Measurements from ENCODE around the gene KDM1B. TPM values are rescaled to one million over a fixed set of nuclear protein-coding genes. Genes with fewer than 3 reads are reported as not detected.
"Not testable (repeated sequence)": the region's sequence is repeated elsewhere in the genome, so short reads cannot be mapped to it uniquely, and the experiment has no call there.

The KDM1B gene
- total RNA-seq, 2 experiments from 2014 or later = 8.9 to 10.5 TPM

DNA sequence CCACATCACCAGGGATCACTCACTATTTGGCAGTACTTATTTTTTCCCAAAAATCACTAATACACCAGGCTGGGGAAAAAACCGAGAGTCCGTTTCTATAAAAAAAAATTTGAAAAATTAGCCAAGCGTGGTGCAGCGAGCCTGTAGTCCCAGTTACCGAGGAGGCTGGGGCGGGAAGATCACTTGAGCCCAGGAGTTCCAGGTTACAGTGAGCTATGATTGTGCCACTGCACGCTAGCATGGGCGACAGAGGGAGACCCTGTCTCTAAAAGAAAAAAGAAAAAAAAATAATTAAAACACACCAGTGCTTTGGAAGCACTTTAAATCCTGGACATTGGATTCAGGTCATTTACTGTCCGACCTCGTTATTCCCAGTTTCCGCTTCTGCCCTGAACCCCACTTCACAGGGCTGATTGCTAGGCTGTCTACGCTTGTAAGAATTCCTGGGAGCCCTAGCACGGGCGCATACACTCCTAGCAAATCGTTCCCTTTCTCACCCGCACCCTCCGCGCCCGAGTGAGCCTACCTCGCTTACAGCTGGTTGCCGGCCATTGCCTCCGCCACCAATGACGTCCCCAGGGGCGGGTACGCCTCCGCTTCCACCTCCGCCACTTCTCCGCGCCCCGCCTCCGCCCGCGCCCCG, 594 bp upstream of the KDM1B start, which contains the start of gene TPMT:
TPMT (minus strand) TSS at position 571 of the 643 bp plus-strand sequence. CDS start 5,950 bp downstream, outside the sequence.
- H3K4me3 Mint-ChIP-seq = peak within 1 kb of the TSS; percentile 98
- DNase-seq = peak; percentile 10
- peaks cover 27% of the 10 kb centered on the region for H3K4me1 Mint-ChIP-seq
- peaks cover 3% of the 10 kb centered on the region for H3K36me3 Mint-ChIP-seq (ENCODE audit: low read depth)
- H3K9me3 Mint-ChIP-seq = no peaks in the 10 kb centered on the region
- H3K27ac Mint-ChIP-seq = peak within 1 kb of the TSS; percentile 96
- CTCF ChIA-PET = interaction anchor here (1.0 to 1.3 kb wide), 3 partner anchors 452 to 1741 kb away, joined by 3 read pairs; no protein-coding TSS in a partner anchor
- POLR2A ChIA-PET = interaction anchor here (0.6 to 0.7 kb wide), 2 partner anchors 347 to 1237 kb away, joined by 4 to 5 read pairs; no protein-coding TSS in a partner anchor
- no peaks in the 10 kb centered on the region for H3K27me3 Mint-ChIP-seq

DNA sequence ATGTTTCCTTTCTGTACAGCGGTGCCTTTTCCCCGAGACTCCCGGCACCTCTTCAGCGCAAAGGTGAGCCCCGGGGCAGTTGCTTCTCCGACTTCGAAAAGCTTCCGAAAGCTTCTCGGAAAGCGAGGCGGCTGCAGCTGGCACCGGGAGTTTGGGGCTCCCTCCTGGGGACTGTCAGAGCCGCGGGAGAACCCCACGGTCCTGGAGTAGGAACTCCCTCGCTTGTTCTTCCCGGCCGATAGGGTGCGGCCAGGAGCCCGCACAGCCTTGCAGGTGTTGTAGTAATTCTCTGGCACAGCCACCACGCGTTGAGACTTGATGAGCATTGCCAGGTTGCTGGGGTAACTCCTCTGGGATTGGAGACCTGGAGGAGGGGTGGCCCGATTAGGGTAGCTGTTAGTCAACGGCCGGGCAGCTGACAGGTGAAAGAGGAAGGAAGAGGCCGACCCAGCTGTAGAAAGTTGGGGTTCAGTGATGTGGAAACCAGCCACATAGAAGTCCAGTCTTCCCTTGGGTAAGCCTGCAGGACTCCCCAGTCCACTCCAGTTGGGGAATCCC, 721 bp downstream of the KDM1B start:
- Mint-ChIP-seq H3K27ac (peak overlapping the region; percentile 83), H3K27me3 (no peaks in the 10 kb centered on the region), H3K4me1 (peaks cover 27% of the 10 kb centered on the region), H3K9me3 (no peaks in the 10 kb centered on the region), H3K4me3 (peak overlapping the region; percentile 98), H3K36me3 (ENCODE audit: low read depth) (peaks cover 9% of the 10 kb centered on the region)
- ChIA-PET CTCF (interaction anchor here (1.0 to 1.3 kb wide), 2 partner anchors 523 to 1742 kb away, joined by 3 read pairs; no protein-coding TSS in a partner anchor), POLR2A (no interaction called here)
- peak; percentile 47 for DNase-seq

- ChIA-PET POLR2A (no interaction called here), CTCF (interaction anchor here (1.2 to 1.7 kb wide), 2 partner anchors 9 to 15 kb away, joined by 3 to 4 read pairs; no protein-coding TSS in a partner anchor)
- Mint-ChIP-seq H3K27me3 (no peaks in the 10 kb centered on the region), H3K36me3 (ENCODE audit: low read depth) (peaks cover 25% of the 10 kb centered on the region), H3K4me1 (peaks cover 9% of the 10 kb centered on the region), H3K9me3 (no peaks in the 10 kb centered on the region), H3K27ac (no peak overlapping the region), H3K4me3 (no peak overlapping the region)
- no peak for DNase-seq
These were observed 5.7 kb downstream of the KDM1B start for GRCh38 chr6:18160911-18161310.

DNA sequence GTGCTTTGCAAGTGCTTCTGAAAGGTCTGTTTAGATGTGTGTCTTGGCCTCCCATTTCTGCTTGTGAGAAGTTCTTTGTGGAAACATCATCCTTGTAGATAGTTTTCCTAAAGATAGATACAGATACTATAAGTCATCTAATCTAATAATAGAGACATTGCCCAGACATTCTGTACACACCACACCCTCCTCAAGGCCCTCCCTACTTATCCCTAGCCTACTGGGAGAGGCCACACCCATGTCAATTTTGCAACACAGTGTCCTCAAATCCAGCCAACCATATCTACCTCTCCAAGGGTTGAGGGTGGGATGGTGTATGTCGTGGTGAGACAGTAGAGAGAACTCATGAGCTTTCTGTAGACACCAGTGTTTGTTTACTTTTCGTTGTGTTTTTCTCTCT, 6.2 kb downstream of the KDM1B start:
- CTCF ChIA-PET = interaction anchor here (1.1 to 1.2 kb wide), 2 partner anchors 9 to 11 kb away, joined by 3 to 4 read pairs; no protein-coding TSS in a partner anchor
- no peak for DNase-seq
- Mint-ChIP-seq H3K4me3 (no peak overlapping the region), H3K27ac (no peak overlapping the region), H3K36me3 (ENCODE audit: low read depth) (peaks cover 25% of the 10 kb centered on the region), H3K9me3 (no peaks in the 10 kb centered on the region), H3K27me3 (no peaks in the 10 kb centered on the region), H3K4me1 (peaks cover 3% of the 10 kb centered on the region)
- POLR2A ChIA-PET = no interaction called here

- H3K27ac Mint-ChIP-seq = no peak overlapping the region
- H3K36me3 Mint-ChIP-seq (ENCODE audit: low read depth) = peaks cover 25% of the 10 kb centered on the region
- no peaks in the 10 kb centered on the region for H3K27me3 Mint-ChIP-seq
- ChIA-PET POLR2A (no interaction called here), CTCF (interaction anchor here (0.7 to 1.1 kb wide), 2 partner anchors 10 to 99 kb away, joined by 3 read pairs; no protein-coding TSS in a partner anchor)
- DNase-seq = no peak
- H3K9me3 Mint-ChIP-seq = no peaks in the 10 kb centered on the region
- H3K4me1 Mint-ChIP-seq = no peaks in the 10 kb centered on the region
- H3K4me3 Mint-ChIP-seq = no peak overlapping the region
These were observed 7.2 kb downstream of the KDM1B start for GRCh38 chr6:18162401-18162800.

- no peak for DNase-seq
- Mint-ChIP-seq H3K36me3 (ENCODE audit: low read depth) (peaks cover 30% of the 10 kb centered on the region), H3K27ac (no peak overlapping the region), H3K4me1 (no peaks in the 10 kb centered on the region), H3K4me3 (no peak overlapping the region), H3K27me3 (no peaks in the 10 kb centered on the region), H3K9me3 (peaks cover 6% of the 10 kb centered on the region)
- CTCF ChIA-PET = no interaction called here
- POLR2A ChIA-PET = no interaction called here
These were observed 10.5 kb downstream of the KDM1B start for GRCh38 chr6:18165751-18166150.

- no peak overlapping the region for H3K27ac Mint-ChIP-seq
- H3K36me3 Mint-ChIP-seq (ENCODE audit: low read depth) = peaks cover 25% of the 10 kb centered on the region
- ChIA-PET POLR2A (interaction anchor here (0.7 kb wide), 2 partner anchors 220 to 1847 kb away, joined by 3 to 4 read pairs; partner anchors contain the start of gene RNF144B), CTCF (interaction anchor here (0.5 kb wide), 1 partner anchor 353 kb away, joined by 3 read pairs; no protein-coding TSS in a partner anchor)
- DNase-seq = no peak
- no peak overlapping the region for H3K4me3 Mint-ChIP-seq
- H3K4me1 Mint-ChIP-seq = no peaks in the 10 kb centered on the region
- H3K9me3 Mint-ChIP-seq = peaks cover 6% of the 10 kb centered on the region
- H3K27me3 Mint-ChIP-seq = no peaks in the 10 kb centered on the region
These were observed 11.3 kb downstream of the KDM1B start for GRCh38 chr6:18166312-18167036.

DNA sequence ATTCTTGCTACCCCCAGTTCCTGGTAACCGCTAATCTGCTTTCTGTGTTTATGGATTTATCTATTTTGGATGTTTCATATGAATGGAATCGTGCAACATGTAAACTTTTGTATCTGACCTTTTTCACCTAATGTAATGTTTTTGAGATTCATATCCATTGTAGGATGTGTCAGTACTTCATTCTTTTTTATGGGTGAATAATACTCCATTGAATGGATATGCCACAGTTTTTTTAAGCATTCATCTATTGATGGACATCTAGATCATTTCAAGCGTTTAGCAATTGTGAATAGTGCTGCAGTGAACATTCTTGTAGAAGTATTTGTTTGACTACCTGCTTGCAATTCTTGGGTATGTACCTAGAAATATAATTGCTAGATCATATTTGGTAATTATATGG, 13.0 kb downstream of the KDM1B start:
- no peaks in the 10 kb centered on the region for H3K4me1 Mint-ChIP-seq
- H3K4me3 Mint-ChIP-seq = no peak overlapping the region
- no peaks in the 10 kb centered on the region for H3K27me3 Mint-ChIP-seq
- peaks cover 20% of the 10 kb centered on the region for H3K36me3 Mint-ChIP-seq (ENCODE audit: low read depth)
- no peak overlapping the region for H3K27ac Mint-ChIP-seq
- POLR2A ChIA-PET = no interaction called here
- CTCF ChIA-PET = no interaction called here
- DNase-seq = no peak
- peaks cover 6% of the 10 kb centered on the region for H3K9me3 Mint-ChIP-seq

GRCh38 chr6:18171871-18172270, 16.6 kb downstream of the KDM1B start:
- H3K36me3 Mint-ChIP-seq (ENCODE audit: low read depth) = peaks cover 31% of the 10 kb centered on the region
- CTCF ChIA-PET = interaction anchor here (1.0 to 1.1 kb wide), 2 partner anchors 10 to 30 kb away, joined by 3 read pairs; no protein-coding TSS in a partner anchor
- H3K27me3 Mint-ChIP-seq = no peaks in the 10 kb centered on the region
- no peak for DNase-seq
- no peaks in the 10 kb centered on the region for H3K4me1 Mint-ChIP-seq
- POLR2A ChIA-PET = no interaction called here
- H3K9me3 Mint-ChIP-seq = peaks cover 12% of the 10 kb centered on the region
- no peak overlapping the region for H3K27ac Mint-ChIP-seq
- H3K4me3 Mint-ChIP-seq = no peak overlapping the region

GRCh38 chr6:18176198-18176597, 21.0 kb downstream of the KDM1B start:
- H3K27ac Mint-ChIP-seq, CTCF ChIA-PET, H3K4me1 Mint-ChIP-seq, H3K27me3 Mint-ChIP-seq, H3K9me3 Mint-ChIP-seq, POLR2A ChIA-PET, DNase-seq, H3K4me3 Mint-ChIP-seq: not testable (repeated sequence)
- H3K36me3 Mint-ChIP-seq (ENCODE audit: low read depth) = peaks cover 32% of the 10 kb centered on the region

DNA sequence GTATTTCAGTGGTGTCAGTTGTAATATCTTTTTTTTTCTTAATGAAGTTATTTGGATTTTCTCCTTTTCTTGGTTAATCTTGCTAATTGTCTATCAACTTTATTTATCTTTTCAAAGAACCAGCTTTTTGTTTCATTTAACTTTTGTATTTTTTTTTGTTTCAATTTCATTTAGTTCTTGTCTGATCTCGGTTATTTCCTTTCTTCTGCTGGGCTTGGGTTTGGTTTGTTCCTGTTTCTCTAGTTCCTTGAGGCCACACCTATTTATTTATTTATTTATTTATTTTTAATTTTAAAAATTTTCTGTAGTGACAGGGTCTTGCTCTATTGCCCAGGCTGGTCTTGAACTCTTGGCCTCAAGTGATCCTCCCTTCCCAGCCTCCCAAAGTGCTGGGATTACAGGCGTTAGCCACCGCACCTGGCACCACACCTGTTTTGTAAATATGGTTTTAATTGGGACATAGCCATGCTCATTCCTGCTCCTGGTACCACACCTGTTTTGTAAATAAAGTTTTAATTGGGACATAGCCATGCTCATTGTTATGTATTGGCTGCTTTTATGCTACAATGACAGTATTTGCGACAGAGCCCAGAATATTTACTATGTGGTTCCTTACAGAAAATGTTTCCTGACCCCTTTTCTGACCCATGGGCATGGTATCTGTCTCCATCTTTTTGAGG, 22.2 kb downstream of the KDM1B start:
- Mint-ChIP-seq H3K4me1 (peaks cover 3% of the 10 kb centered on the region), H3K9me3 (peaks cover 7% of the 10 kb centered on the region), H3K36me3 (ENCODE audit: low read depth) (peaks cover 29% of the 10 kb centered on the region), H3K27me3 (no peaks in the 10 kb centered on the region), H3K4me3 (no peak overlapping the region), H3K27ac (no peak overlapping the region)
- ChIA-PET CTCF (no interaction called here), POLR2A (no interaction called here)
- no peak for DNase-seq

DNA sequence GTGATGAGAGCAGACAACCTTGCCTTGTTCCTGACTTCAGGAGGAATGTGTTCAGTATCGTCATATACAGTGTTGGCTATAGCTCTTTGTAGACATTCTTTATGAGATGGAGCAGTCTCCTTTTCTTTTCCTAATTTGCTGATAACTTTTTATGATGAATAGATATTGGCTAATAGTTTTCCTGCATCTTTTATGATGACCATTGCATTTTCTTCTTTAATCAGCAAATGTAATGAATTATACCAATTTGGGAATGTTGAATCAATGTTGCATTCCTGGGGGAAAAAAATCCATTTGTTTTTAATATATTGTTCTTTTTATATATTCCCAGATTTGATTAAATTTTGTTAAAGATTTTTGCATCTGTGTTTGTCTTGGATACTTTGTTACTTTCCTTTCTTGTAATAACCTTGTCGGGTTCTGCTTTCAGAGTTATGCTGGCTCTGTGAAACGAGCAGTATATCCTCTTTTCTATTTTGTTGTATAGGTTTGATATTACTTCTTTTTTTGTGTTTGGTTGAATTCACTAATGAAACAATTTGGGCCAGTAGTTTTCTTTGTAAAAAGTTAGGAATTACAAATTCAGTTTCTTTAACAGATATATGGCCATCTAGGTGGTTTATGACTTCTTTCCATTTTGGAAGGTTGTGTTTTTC, 23.9 kb downstream of the KDM1B start:
- CTCF ChIA-PET = no interaction called here
- H3K9me3 Mint-ChIP-seq = peaks cover 7% of the 10 kb centered on the region
- no peak overlapping the region for H3K4me3 Mint-ChIP-seq
- H3K27me3 Mint-ChIP-seq = no peaks in the 10 kb centered on the region
- POLR2A ChIA-PET = no interaction called here
- DNase-seq = no peak
- peaks cover 3% of the 10 kb centered on the region for H3K4me1 Mint-ChIP-seq
- H3K36me3 Mint-ChIP-seq (ENCODE audit: low read depth) = peaks cover 27% of the 10 kb centered on the region
- no peak overlapping the region for H3K27ac Mint-ChIP-seq

All from activated CD4-positive, alpha-beta T cell treated with anti-CD3 and anti-CD28 coated beads, Interleukin-2, amount 10 ng/mL, durations not matched to agents 7 days and 5 days (primary cell).